Ascending aorta (tissue), 2 donors: ENCODE data around the gene COTL1. TPM values are rescaled to one million over a fixed set of nuclear protein-coding genes. Genes with fewer than 3 reads are reported as not detected.

Experiments used
- DNase-seq, 2 donors: peaks; one replicate each; pipeline ENCODE4 v3.0.0-alpha.2; 2019; ENCODE audit warnings: low spot score in 2 of 2
- H3K27ac ChIP-seq, 2 donors: fragments of 200-600 bp; sonication (generic); one replicate each; pipeline ENCODE4 v1.5.1; 2016 to 2017; ENCODE audit warnings: mild to moderate bottlenecking in 1 of 2
- H3K27me3 ChIP-seq: fragments of 200-600 bp; sonication (generic); one replicate; pipeline ENCODE4 v1.5.1; 2017
- H3K36me3 ChIP-seq, 2 donors: fragments of 200-600 bp; sonication (generic); one replicate each; pipeline ENCODE4 v1.5.1; 2016
- H3K4me1 ChIP-seq, 2 donors: fragments of 200-600 bp; sonication (generic); one replicate each; pipeline ENCODE4 v1.5.1; 2016 to 2017; ENCODE audit warnings: mild to moderate bottlenecking in 1 of 2
- H3K4me3 ChIP-seq, 2 donors: fragments of 200-600 bp; sonication (generic); one replicate each; pipeline ENCODE4 v1.5.1; 2016 to 2017; ENCODE audit warnings: mild to moderate bottlenecking in 1 of 2
- H3K9me3 ChIP-seq, 2 donors: fragments of 200-600 bp; sonication (generic); one replicate each; pipeline ENCODE4 v1.5.1; 2016
- CTCF ChIP-seq, 3 experiments: fragments of 200-600 bp in 2 of 3; fragments of 450-650 bp in 1 of 3; sonication (generic) in 2 of 3; IDR thresholded peaks; one replicate each; pipeline ENCODE4 v1.5.1; 2016 to 2019; ENCODE audit warnings: antibody characterized with exemption in 3 of 3, mild to moderate bottlenecking in 1 of 3, moderate library complexity in 1 of 3
- intact Hi-C: fragments of 100-400 bp; cut with DNase I; formaldehyde crosslinking; loops from one replicate; pipeline ENCODE4 v1.15.1; 2023
- total RNA-seq: library from RNA; depleted of rRNA; stranded (reverse); fragments of >200 nt; gene quantifications from one replicate; pipeline ENCODE4 v1.1.0, GENCODE V29; 2016

Gene COTL1
- total RNA-seq, 1 donor from 2014 or later, result 120 TPM

- H3K4me3 ChIP-seq, result no peak overlapping the region
- TF ChIP-seq CTCF (IDR thresholded peaks at IDR 0.05), result no peak
- intact Hi-C loops, result no loop called here
Observed at GRCh38 chr16:84613408-84614072, 4.3 kb downstream of the COTL1 start.

GRCh38 chr16:84612686-84613085 lies 5.2 kb downstream of the COTL1 start:
- Histone ChIP-seq H3K36me3 (no peaks in the 10 kb centered on the region), H3K27me3 (no peaks in the 10 kb centered on the region), H3K4me3 (no peak overlapping the region), H3K9me3 (no peaks in the 10 kb centered on the region), H3K4me1 (peaks cover 0 to 22% of the 10 kb centered on the region in 2 donors), H3K27ac (no peak overlapping the region)
- no peak for DNase-seq
- TF ChIP-seq CTCF (IDR thresholded peaks at IDR 0.05), result no peak
- intact Hi-C loops, result no loop called here

More at GRCh38 chr16:84613408-84614072, 4.3 kb downstream of the COTL1 start:
- H3K36me3 ChIP-seq, result no peaks in the 10 kb centered on the region
- no peak for DNase-seq
- peaks cover under 1 to 24% of the 10 kb centered on the region in 2 donors for H3K4me1 ChIP-seq
- H3K27ac ChIP-seq, result no peak overlapping the region
- H3K27me3 ChIP-seq, result no peaks in the 10 kb centered on the region
- H3K9me3 ChIP-seq, result no peaks in the 10 kb centered on the region

- intact Hi-C loops, result no loop called here
- Histone ChIP-seq H3K4me1 (peaks cover 0 to 11% of the 10 kb centered on the region in 2 donors), H3K4me3 (no peak overlapping the region), H3K27me3 (no peaks in the 10 kb centered on the region), H3K9me3 (no peaks in the 10 kb centered on the region), H3K27ac (no peak overlapping the region), H3K36me3 (no peaks in the 10 kb centered on the region)
- no peak for DNase-seq
- no peak for TF ChIP-seq CTCF (IDR thresholded peaks at IDR 0.05)
Observed at GRCh38 chr16:84611041-84611440, 6.8 kb downstream of the COTL1 start.

GRCh38 chr16:84610376-84610775 lies 7.5 kb downstream of the COTL1 start:
- H3K27me3 ChIP-seq, result no peaks in the 10 kb centered on the region
- no peaks in the 10 kb centered on the region for H3K36me3 ChIP-seq
- DNase-seq, result no peak
- H3K9me3 ChIP-seq, result no peaks in the 10 kb centered on the region
- peaks cover 0 to 8% of the 10 kb centered on the region in 2 donors for H3K4me1 ChIP-seq
- no peak for TF ChIP-seq CTCF (IDR thresholded peaks at IDR 0.05)
- H3K4me3 ChIP-seq, result no peak overlapping the region
- intact Hi-C loops, result no loop called here
- H3K27ac ChIP-seq, result no peak overlapping the region

- intact Hi-C loops, result no loop called here
- TF ChIP-seq CTCF (IDR thresholded peaks at IDR 0.05), result no peak
- no peak for DNase-seq
- Histone ChIP-seq H3K9me3 (no peaks in the 10 kb centered on the region), H3K4me3 (no peak overlapping the region), H3K27ac (no peak overlapping the region), H3K27me3 (no peaks in the 10 kb centered on the region), H3K36me3 (no peaks in the 10 kb centered on the region), H3K4me1 (peaks cover 0 to 8% of the 10 kb centered on the region in 2 donors)
Observed at GRCh38 chr16:84609563-84610177, 8.2 kb downstream of the COTL1 start.
